ENCODE results near the gene AZU1. TPM values are rescaled to one million over a fixed set of nuclear protein-coding genes. Genes with fewer than 3 reads are reported as not detected.
A peak's percentile ranks its signal among the peaks of the same experiment; 100 is the strongest.
"Not testable (repeated sequence)": the region's sequence is repeated elsewhere in the genome, so short reads cannot be mapped to it uniquely, and the experiment has no call there.

AZU1 gene
- total RNA-seq, 1 experiment from 2014 or later: not detected

- peaks cover 6% of the 10 kb centered on the region for H3K4me1 Mint-ChIP-seq (ENCODE audit: insufficient read depth, unreplicated experiment)
- no peak for TF ChIP-seq CTCF (IDR thresholded peaks at IDR 0.05; ENCODE audit: unreplicated experiment)
- POLR2A ChIA-PET: no interaction called here
- peak within 1 kb of the TSS; percentile 51 for H3K27ac Mint-ChIP-seq (ENCODE audit: low read depth, unreplicated experiment)
- peaks cover 7% of the 10 kb centered on the region for H3K9me3 Mint-ChIP-seq (ENCODE audit: unreplicated experiment)
- H3K4me3 Mint-ChIP-seq (ENCODE audit: unreplicated experiment): no peak within 1 kb of the TSS
- BruUV-seq (replicated peaks): no TSS peak
- H3K27me3 Mint-ChIP-seq (ENCODE audit: insufficient read depth, unreplicated experiment): peaks cover 23% of the 10 kb centered on the region
- H3K36me3 Mint-ChIP-seq (ENCODE audit: insufficient read depth, unreplicated experiment): no peaks in the 10 kb centered on the region
- intact Hi-C loops (cut with micrococcal nuclease): no loop called here
- no peak for DNase-seq (ENCODE audit: unreplicated experiment)
- CTCF ChIA-PET: interaction anchor here (0.5 to 0.6 kb wide), 2 partner anchors 73 to 130 kb away, joined by 3 read pairs; no protein-coding TSS in a partner anchor
These were observed 13.0 kb downstream of the AZU1 start, which contains the start of gene PRTN3 for GRCh38 chr19:840519-841206. TSS of gene PRTN3 (plus strand) at chr19:840999. CDS start at chr19:841009, 10 bp downstream.

- intact Hi-C loops (cut with micrococcal nuclease); H3K36me3 Mint-ChIP-seq (ENCODE audit: insufficient read depth, unreplicated experiment); BruUV-seq (replicated peaks); H3K4me3 Mint-ChIP-seq (ENCODE audit: unreplicated experiment); POLR2A ChIA-PET; H3K27ac Mint-ChIP-seq (ENCODE audit: low read depth, unreplicated experiment); H3K9me3 Mint-ChIP-seq (ENCODE audit: unreplicated experiment); DNase-seq (ENCODE audit: unreplicated experiment): not testable (repeated sequence)
- peaks cover 22% of the 10 kb centered on the region for H3K27me3 Mint-ChIP-seq (ENCODE audit: insufficient read depth, unreplicated experiment)
- CTCF ChIA-PET: interaction anchor here (0.6 to 0.8 kb wide), 3 partner anchors 50 to 115 kb away, joined by 3 to 4 read pairs (median 3); partner anchors contain the start of genes MED16 and RNU6-9
- peaks cover 12% of the 10 kb centered on the region for H3K4me1 Mint-ChIP-seq (ENCODE audit: insufficient read depth, unreplicated experiment)
These were observed 15.2 kb downstream of the AZU1 start for GRCh38 chr19:842802-843179.

GRCh38 chr19:843180-843835 is 15.7 kb downstream of the AZU1 start:
- intact Hi-C loops (cut with micrococcal nuclease): no loop called here
- peak overlapping the region; percentile 59 for H3K4me3 Mint-ChIP-seq (ENCODE audit: unreplicated experiment)
- H3K9me3 Mint-ChIP-seq (ENCODE audit: unreplicated experiment): peaks cover 7% of the 10 kb centered on the region
- no peaks in the 10 kb centered on the region for H3K36me3 Mint-ChIP-seq (ENCODE audit: insufficient read depth, unreplicated experiment)
- H3K4me1 Mint-ChIP-seq (ENCODE audit: insufficient read depth, unreplicated experiment): peaks cover 12% of the 10 kb centered on the region
- peak; percentile 33 for DNase-seq (ENCODE audit: unreplicated experiment)
- ChIA-PET CTCF (interaction anchor here (0.6 to 0.8 kb wide), 3 partner anchors 50 to 115 kb away, joined by 3 to 4 read pairs (median 3); partner anchors contain the start of genes MED16 and RNU6-9), POLR2A (interaction anchor here (0.7 kb wide), 1 partner anchor 25 kb away, joined by 3 read pairs; no protein-coding TSS in a partner anchor)
- no peak for TF ChIP-seq CTCF (IDR thresholded peaks at IDR 0.05; ENCODE audit: unreplicated experiment)
- H3K27me3 Mint-ChIP-seq (ENCODE audit: insufficient read depth, unreplicated experiment): peaks cover 23% of the 10 kb centered on the region
- BruUV-seq (replicated peaks): no TSS peak
- H3K27ac Mint-ChIP-seq (ENCODE audit: low read depth, unreplicated experiment): no peak overlapping the region

GRCh38 chr19:843836-844545 is 16.4 kb downstream of the AZU1 start:
- no peak for TF ChIP-seq CTCF (IDR thresholded peaks at IDR 0.05; ENCODE audit: unreplicated experiment)
- peaks cover 12% of the 10 kb centered on the region for H3K4me1 Mint-ChIP-seq (ENCODE audit: insufficient read depth, unreplicated experiment)
- peak overlapping the region; percentile 59 for H3K4me3 Mint-ChIP-seq (ENCODE audit: unreplicated experiment)
- ChIA-PET POLR2A (interaction anchor here (0.7 kb wide), 1 partner anchor 25 kb away, joined by 3 read pairs; no protein-coding TSS in a partner anchor), CTCF (no interaction called here)
- DNase-seq (ENCODE audit: unreplicated experiment): no peak
- intact Hi-C loops (cut with micrococcal nuclease): no loop called here
- no peaks in the 10 kb centered on the region for H3K36me3 Mint-ChIP-seq (ENCODE audit: insufficient read depth, unreplicated experiment)
- peaks cover 7% of the 10 kb centered on the region for H3K9me3 Mint-ChIP-seq (ENCODE audit: unreplicated experiment)
- no TSS peak for BruUV-seq (replicated peaks)
- no peak overlapping the region for H3K27ac Mint-ChIP-seq (ENCODE audit: low read depth, unreplicated experiment)
- H3K27me3 Mint-ChIP-seq (ENCODE audit: insufficient read depth, unreplicated experiment): peaks cover 23% of the 10 kb centered on the region

Data from MCF 10A (cell line).